PC-9 (cell line): ENCODE measurements around the gene TTC27.

ENCODE experiments used
- CTCF ChIP-seq: fragments of 200-600 bp; sonication (generic); conservative IDR thresholded peaks from 2 replicates; pipeline ENCODE4 v1.6.1; 2017; ENCODE audit warnings: mixed run types, antibody characterized with exemption, mild to moderate bottlenecking, moderate library complexity
- EZH2 ChIP-seq: fragments of 200-600 bp; sonication (generic); IDR thresholded peaks from 2 replicates; pipeline ENCODE4 v1.8.0; 2017; ENCODE audit warnings: antibody characterized with exemption, low read depth

GRCh38 chr2:32770360-32770759 lies 142.5 kb downstream of the TTC27 start:
- no peak for TF ChIP-seq CTCF
- TF ChIP-seq EZH2, result no peak
